Type B pancreatic cell (in vitro differentiated cells): ENCODE measurements around the gene STK35. TPM values are rescaled to one million over a fixed set of nuclear protein-coding genes. Genes with fewer than 3 reads are reported as not detected.

Experiments used
- DNase-seq: peaks from one replicate; pipeline ENCODE4 v3.0.0; 2021; ENCODE audit warnings: mixed read lengths; ENCODE audit not compliant: unreplicated experiment; ENCODE audit errors: extremely low spot score
- H3K27ac Mint-ChIP-seq: 2 replicates; pipeline ENCODE4 v1.8.0; 2021; ENCODE audit warnings: mild to moderate bottlenecking, mixed read lengths
- H3K27me3 Mint-ChIP-seq: 2 replicates; pipeline ENCODE4 v1.8.0; 2021; ENCODE audit warnings: mixed read lengths
- H3K36me3 Mint-ChIP-seq: 2 replicates; pipeline ENCODE4 v1.8.0; 2021; ENCODE audit warnings: mixed read lengths
- H3K4me1 Mint-ChIP-seq: one replicate; pipeline ENCODE4 v1.8.0; 2021; ENCODE audit warnings: mixed read lengths; ENCODE audit not compliant: unreplicated experiment
- H3K4me3 Mint-ChIP-seq: 2 replicates; pipeline ENCODE4 v1.8.0; 2021; ENCODE audit warnings: mild to moderate bottlenecking, mixed read lengths
- H3K9me3 Mint-ChIP-seq: 2 replicates; pipeline ENCODE4 v1.8.0; 2021; ENCODE audit warnings: mixed read lengths
- total RNA-seq: library from RNA; stranded (reverse); gene quantifications from 2 replicates; pipeline ENCODE4 v1.2.1, GENCODE V29; 2021; ENCODE audit warnings: low replicate concordance
- TF ChIP-seq, protein P1 (sequence below): fragments of 200-600 bp; sonication (generic); conservative IDR thresholded peaks from 2 replicates; pipeline ENCODE4 v1.5.0; 2021; ENCODE audit warnings: antibody characterized with exemption, mild to moderate bottlenecking

STK35 gene
- total RNA-seq, 1 donor from 2014 or later, result 28.3 TPM

DNA sequence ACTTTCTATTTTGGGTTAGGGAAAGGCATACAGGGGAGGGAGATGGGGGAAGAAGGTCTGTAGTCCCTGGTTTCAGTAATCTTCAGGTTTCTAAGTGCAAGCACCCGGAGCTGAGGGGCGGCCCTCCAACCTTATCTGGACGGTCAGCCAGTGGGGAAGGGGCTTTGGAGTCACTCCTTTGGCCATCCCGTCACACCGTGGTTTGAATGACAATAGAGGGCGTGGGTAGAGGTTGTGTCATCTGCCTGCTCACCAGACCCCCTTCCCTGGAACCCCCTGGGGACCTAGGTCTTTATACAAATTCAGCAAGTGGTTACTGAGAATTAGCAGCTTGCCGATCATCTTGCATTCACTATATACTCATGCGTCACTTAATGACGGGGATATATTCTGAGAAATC lies 29.1 kb downstream of the STK35 start:
- TF ChIP-seq, protein P1, sequence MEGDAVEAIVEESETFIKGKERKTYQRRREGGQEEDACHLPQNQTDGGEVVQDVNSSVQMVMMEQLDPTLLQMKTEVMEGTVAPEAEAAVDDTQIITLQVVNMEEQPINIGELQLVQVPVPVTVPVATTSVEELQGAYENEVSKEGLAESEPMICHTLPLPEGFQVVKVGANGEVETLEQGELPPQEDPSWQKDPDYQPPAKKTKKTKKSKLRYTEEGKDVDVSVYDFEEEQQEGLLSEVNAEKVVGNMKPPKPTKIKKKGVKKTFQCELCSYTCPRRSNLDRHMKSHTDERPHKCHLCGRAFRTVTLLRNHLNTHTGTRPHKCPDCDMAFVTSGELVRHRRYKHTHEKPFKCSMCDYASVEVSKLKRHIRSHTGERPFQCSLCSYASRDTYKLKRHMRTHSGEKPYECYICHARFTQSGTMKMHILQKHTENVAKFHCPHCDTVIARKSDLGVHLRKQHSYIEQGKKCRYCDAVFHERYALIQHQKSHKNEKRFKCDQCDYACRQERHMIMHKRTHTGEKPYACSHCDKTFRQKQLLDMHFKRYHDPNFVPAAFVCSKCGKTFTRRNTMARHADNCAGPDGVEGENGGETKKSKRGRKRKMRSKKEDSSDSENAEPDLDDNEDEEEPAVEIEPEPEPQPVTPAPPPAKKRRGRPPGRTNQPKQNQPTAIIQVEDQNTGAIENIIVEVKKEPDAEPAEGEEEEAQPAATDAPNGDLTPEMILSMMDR, result no peak
- Mint-ChIP-seq H3K9me3 (no peaks in the 10 kb centered on the region), H3K36me3 (no peaks in the 10 kb centered on the region), H3K4me3 (no peak overlapping the region), H3K4me1 (peaks cover 54% of the 10 kb centered on the region), H3K27me3 (no peaks in the 10 kb centered on the region), H3K27ac (peak overlapping the region; percentile 65)
- DNase-seq, result no peak

DNA sequence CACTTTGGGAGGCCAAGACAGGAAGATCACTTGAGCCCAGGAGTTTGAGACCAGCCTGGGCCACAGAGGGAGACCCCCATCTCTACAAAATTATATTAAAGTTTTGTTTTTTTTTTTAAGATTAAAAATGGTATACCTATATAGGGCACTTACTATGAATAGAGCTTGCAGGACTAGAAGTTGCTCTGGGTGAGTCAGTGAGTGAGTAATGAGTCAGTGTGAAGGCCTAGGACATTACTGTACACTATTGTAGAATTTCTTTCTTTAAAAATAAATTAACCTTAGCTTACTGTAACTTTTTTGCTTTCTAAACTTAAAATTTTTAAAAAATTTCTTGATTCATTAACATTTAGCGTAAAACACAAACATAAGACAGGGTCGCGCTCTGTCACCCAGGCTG lies 29.7 kb downstream of the STK35 start:
- no peaks in the 10 kb centered on the region for H3K36me3 Mint-ChIP-seq
- no peak overlapping the region for H3K4me3 Mint-ChIP-seq
- TF ChIP-seq, protein P1, result no peak
- no peaks in the 10 kb centered on the region for H3K9me3 Mint-ChIP-seq
- no peaks in the 10 kb centered on the region for H3K27me3 Mint-ChIP-seq
- DNase-seq, result no peak
- peaks cover 56% of the 10 kb centered on the region for H3K4me1 Mint-ChIP-seq
- peak overlapping the region; percentile 65 for H3K27ac Mint-ChIP-seq

DNA sequence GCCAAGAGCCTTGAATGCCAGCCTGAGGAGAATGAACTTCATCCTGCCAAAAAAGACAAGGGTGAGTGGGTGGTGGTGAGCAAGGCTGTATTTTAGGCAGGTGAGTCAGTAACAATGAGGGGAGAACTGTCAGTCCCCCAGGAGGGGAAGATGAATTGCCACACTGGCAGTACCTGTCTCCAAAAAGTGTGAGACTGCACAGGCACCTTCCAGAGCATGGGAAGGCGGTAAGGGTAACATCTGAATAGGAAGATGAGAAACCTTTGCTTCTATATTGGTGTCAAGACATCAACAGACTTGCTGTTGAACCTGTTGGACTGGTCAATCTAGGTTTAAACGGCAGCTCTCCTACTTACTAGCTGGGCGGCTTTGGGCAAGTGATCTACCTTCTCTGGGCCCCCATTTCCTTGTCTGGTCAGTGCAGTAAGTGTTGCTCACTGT lies 30.9 kb downstream of the STK35 start:
- TF ChIP-seq, protein P1, result no peak
- no peaks in the 10 kb centered on the region for H3K36me3 Mint-ChIP-seq
- peak overlapping the region; percentile 79 for H3K27ac Mint-ChIP-seq
- no peaks in the 10 kb centered on the region for H3K27me3 Mint-ChIP-seq
- H3K4me3 Mint-ChIP-seq, result peak overlapping the region; percentile 71
- H3K4me1 Mint-ChIP-seq, result peaks cover 56% of the 10 kb centered on the region
- DNase-seq, result no peak
- no peaks in the 10 kb centered on the region for H3K9me3 Mint-ChIP-seq

DNA sequence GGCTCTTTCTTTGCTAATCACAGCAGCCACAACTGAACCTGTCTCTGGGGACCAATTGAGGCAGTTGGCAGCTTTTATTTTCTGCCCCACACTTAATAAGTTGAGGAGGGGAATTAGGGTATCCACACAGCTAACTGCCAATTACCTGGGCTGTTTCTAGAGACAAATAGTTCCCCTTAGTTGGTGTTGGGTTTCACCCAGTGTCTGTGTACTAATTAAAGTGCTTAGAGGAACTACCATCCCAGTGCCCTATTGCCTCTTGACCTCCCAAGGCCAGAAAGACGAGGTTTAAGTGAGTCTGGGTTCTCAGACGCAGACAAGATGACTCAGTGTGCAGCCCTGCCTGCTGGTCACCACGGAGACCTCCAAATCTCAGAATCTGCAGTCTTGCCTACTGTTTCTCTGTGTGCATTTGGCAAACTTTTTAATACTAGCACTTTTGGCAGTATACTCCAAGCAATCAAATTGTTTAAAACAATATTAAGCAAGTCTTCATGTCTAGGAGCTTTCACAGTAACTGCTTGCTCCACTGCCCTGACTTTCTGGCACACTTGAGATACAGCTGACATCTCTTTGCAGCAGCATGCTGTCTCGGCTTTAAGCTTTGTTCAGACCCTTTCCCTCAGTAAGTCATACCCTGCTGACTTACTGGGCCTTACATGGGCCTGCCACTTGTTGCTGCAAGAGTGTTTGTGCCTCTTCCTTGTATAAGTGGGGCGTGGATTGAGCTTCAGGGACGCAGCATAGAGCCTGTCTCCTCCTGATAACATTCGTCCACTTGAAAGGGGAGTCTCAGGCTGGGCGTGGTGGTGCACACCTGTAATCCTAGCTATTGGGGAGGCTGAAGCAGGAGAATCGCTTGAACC lies 31.9 kb downstream of the STK35 start:
- Mint-ChIP-seq H3K27me3 (no peaks in the 10 kb centered on the region), H3K36me3 (no peaks in the 10 kb centered on the region), H3K4me1 (peaks cover 57% of the 10 kb centered on the region), H3K9me3 (no peaks in the 10 kb centered on the region), H3K27ac (peak overlapping the region; percentile 79), H3K4me3 (no peak overlapping the region)
- TF ChIP-seq, protein P1, result no peak
- DNase-seq, result no peak

DNA sequence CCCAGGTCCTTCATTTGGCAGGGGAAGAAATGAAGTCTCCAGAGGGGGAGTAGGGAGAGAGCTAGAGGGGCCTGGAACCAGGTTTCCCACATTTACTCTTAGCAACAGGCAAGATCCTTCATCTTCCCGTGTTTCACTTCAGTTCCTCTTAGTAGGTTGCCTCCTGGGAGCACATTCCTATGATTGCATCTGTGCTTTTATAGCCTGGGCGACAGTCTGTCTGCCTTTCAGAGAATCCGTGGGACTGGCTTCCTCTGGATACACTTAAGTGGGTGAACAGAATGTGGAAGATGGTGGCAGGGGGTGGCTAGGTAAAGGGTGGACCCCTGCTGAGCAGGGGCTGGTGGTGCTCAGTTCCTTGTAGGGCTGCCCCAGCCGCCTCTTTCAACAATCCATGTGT lies 33.4 kb downstream of the STK35 start:
- no peaks in the 10 kb centered on the region for H3K36me3 Mint-ChIP-seq
- TF ChIP-seq, protein P1, result no peak
- no peaks in the 10 kb centered on the region for H3K27me3 Mint-ChIP-seq
- H3K27ac Mint-ChIP-seq, result no peak overlapping the region
- no peak for DNase-seq
- peaks cover 48% of the 10 kb centered on the region for H3K4me1 Mint-ChIP-seq
- H3K4me3 Mint-ChIP-seq, result no peak overlapping the region
- H3K9me3 Mint-ChIP-seq, result no peaks in the 10 kb centered on the region
